Left ventricle myocardium inferior (tissue), 1 donor: ENCODE measurements around the gene KCNJ6. TPM values are rescaled to one million over a fixed set of nuclear protein-coding genes. Genes with fewer than 3 reads are reported as not detected.

Experiments used
- DNase-seq: peaks from one replicate; pipeline ENCODE4 v3.0.0-alpha.2; 2020
- H3K27ac ChIP-seq: fragments of 200-600 bp; replicated peaks from 2 replicates; pipeline ENCODE4 v1.8.0; 2021
- H3K27me3 ChIP-seq: fragments of 200-600 bp; 2 replicates; pipeline ENCODE4 v1.8.0; 2021; ENCODE audit warnings: low read depth
- H3K36me3 ChIP-seq: fragments of 200-600 bp; 2 replicates; pipeline ENCODE4 v1.8.0; 2021
- H3K4me1 ChIP-seq: fragments of 200-600 bp; 2 replicates; pipeline ENCODE4 v1.8.0; 2021
- H3K4me3 ChIP-seq: fragments of 200-600 bp; 2 replicates; pipeline ENCODE4 v1.8.0; 2021; ENCODE audit warnings: mild to moderate bottlenecking, moderate library complexity
- H3K9me3 ChIP-seq: fragments of 200-600 bp; replicated peaks from 2 replicates; pipeline ENCODE4 v1.8.0; 2021
- CTCF ChIP-seq: fragments of 200-600 bp; IDR thresholded peaks from 2 replicates; pipeline ENCODE4 v1.8.0; 2021; ENCODE audit warnings: antibody characterized with exemption, mild to moderate bottlenecking, borderline replicate concordance
- intact Hi-C: fragments of 100-400 bp; cut with micrococcal nuclease; formaldehyde crosslinking; loops from one replicate; pipeline ENCODE4 v1.11.0; 2022
- total RNA-seq: library from RNA; stranded (reverse); fragmentation: NEBNext Ultra II Directional; extraction: Animal tissue kit (Norgen Biotek cat#: 25700); gene quantifications from one replicate; pipeline ENCODE4 v1.2.1, GENCODE V29; 2021
- donor health status: DM: no; HTN: yes; CAD: no; lungs with severe emphysema.

The KCNJ6 gene
- total RNA-seq, 1 donor from 2014 or later: not detected

- no peaks in the 10 kb centered on the region for H3K4me1 ChIP-seq
- H3K36me3 ChIP-seq: no peaks in the 10 kb centered on the region
- no peak for DNase-seq
- intact Hi-C loops: no loop called here
- no peaks in the 10 kb centered on the region for H3K9me3 ChIP-seq
- H3K4me3 ChIP-seq: no peak overlapping the region
- H3K27ac ChIP-seq: no peak overlapping the region
- no peak for TF ChIP-seq CTCF
- peaks cover 4% of the 10 kb centered on the region for H3K27me3 ChIP-seq
Measured at GRCh38 chr21:37686991-37687810, 229.1 kb downstream of the KCNJ6 start.

GRCh38 chr21:37684547-37684946 lies 231.7 kb downstream of the KCNJ6 start:
- no peak overlapping the region for H3K27ac ChIP-seq
- H3K4me1 ChIP-seq: no peaks in the 10 kb centered on the region
- TF ChIP-seq CTCF: no peak
- intact Hi-C loops: no loop called here
- DNase-seq: no peak
- H3K27me3 ChIP-seq: peaks cover 4% of the 10 kb centered on the region
- H3K4me3 ChIP-seq: no peak overlapping the region
- H3K36me3 ChIP-seq: no peaks in the 10 kb centered on the region
- no peaks in the 10 kb centered on the region for H3K9me3 ChIP-seq

- no peaks in the 10 kb centered on the region for H3K36me3 ChIP-seq
- TF ChIP-seq CTCF: no peak
- H3K4me3 ChIP-seq: no peak overlapping the region
- DNase-seq: no peak
- intact Hi-C loops: no loop called here
- peaks cover 4% of the 10 kb centered on the region for H3K27me3 ChIP-seq
- H3K9me3 ChIP-seq: peaks cover 2% of the 10 kb centered on the region
- no peak overlapping the region for H3K27ac ChIP-seq
- H3K4me1 ChIP-seq: no peaks in the 10 kb centered on the region
Measured at GRCh38 chr21:37684115-37684493, 232.2 kb downstream of the KCNJ6 start.

GRCh38 chr21:37683396-37684114 lies 232.7 kb downstream of the KCNJ6 start:
- TF ChIP-seq CTCF: no peak
- Histone ChIP-seq H3K4me3 (no peak overlapping the region), H3K27me3 (peaks cover 4% of the 10 kb centered on the region), H3K27ac (no peak overlapping the region), H3K9me3 (peaks cover 7% of the 10 kb centered on the region), H3K36me3 (no peaks in the 10 kb centered on the region), H3K4me1 (no peaks in the 10 kb centered on the region)
- intact Hi-C loops: no loop called here
- DNase-seq: no peak

- intact Hi-C loops: no loop called here
- H3K27ac ChIP-seq: no peak overlapping the region
- H3K4me3 ChIP-seq: no peak overlapping the region
- H3K27me3 ChIP-seq: peaks cover 4% of the 10 kb centered on the region
- TF ChIP-seq CTCF: no peak
- H3K9me3 ChIP-seq: peaks cover 11% of the 10 kb centered on the region
- DNase-seq: no peak
- H3K4me1 ChIP-seq: no peaks in the 10 kb centered on the region
- H3K36me3 ChIP-seq: no peaks in the 10 kb centered on the region
Measured at GRCh38 chr21:37682966-37683365, 233.3 kb downstream of the KCNJ6 start.
